H9 (cell line): ENCODE measurements around the gene PAM. TPM values are rescaled to one million over a fixed set of nuclear protein-coding genes. Genes with fewer than 3 reads are reported as not detected.
A peak's percentile ranks its signal among the peaks of the same experiment; 100 is the strongest.

Experiments
- DNase-seq: peaks from one replicate; pipeline ENCODE4 v3.0.0-alpha.2; 2017
- H2AFZ ChIP-seq: one replicate; pipeline ENCODE4 v1.6.1; 2013; ENCODE audit warnings: mild to moderate bottlenecking, low read length, control low read depth, moderate library complexity
- H2AK5ac ChIP-seq: 2 replicates; pipeline ENCODE4 v1.6.1; 2013; ENCODE audit warnings: low read length, control low read depth, mixed read lengths; ENCODE audit not compliant: insufficient read length
- H2BK120ac ChIP-seq: one replicate; pipeline ENCODE4 v1.6.1; 2013; ENCODE audit warnings: low read depth, mild to moderate bottlenecking, low read length, control low read depth, inconsistent platforms; ENCODE audit not compliant: poor library complexity, severe bottlenecking
- H2BK12ac ChIP-seq: 2 replicates; pipeline ENCODE4 v1.6.1; 2013; ENCODE audit warnings: low read length, control low read depth, mixed read lengths, low read depth; ENCODE audit not compliant: insufficient read length
- H2BK15ac ChIP-seq: 2 replicates; pipeline ENCODE4 v1.6.1; 2013; ENCODE audit warnings: low read depth, low read length, control low read depth
- H2BK20ac ChIP-seq: one replicate; pipeline ENCODE4 v1.6.1; 2013; ENCODE audit warnings: low read depth, mild to moderate bottlenecking, low read length, control low read depth, inconsistent platforms; ENCODE audit not compliant: poor library complexity, severe bottlenecking
- H2BK5ac ChIP-seq: 2 replicates; pipeline ENCODE4 v1.6.1; 2013; ENCODE audit warnings: low read length, control low read depth, mixed read lengths; ENCODE audit not compliant: insufficient read length
- H3K14ac ChIP-seq: 2 replicates; pipeline ENCODE4 v1.6.1; 2013; ENCODE audit warnings: low read length, control low read depth; ENCODE audit not compliant: insufficient read depth
- H3K18ac ChIP-seq: 2 replicates; pipeline ENCODE4 v1.6.1; 2013; ENCODE audit warnings: low read depth, mild to moderate bottlenecking, mixed read lengths, low read length, control low read depth; ENCODE audit not compliant: insufficient read length
- H3K23ac ChIP-seq: 2 replicates; pipeline ENCODE4 v1.6.1; 2013; ENCODE audit warnings: low read length, control low read depth, mixed read lengths, low read depth; ENCODE audit not compliant: insufficient read length
- H3K23me2 ChIP-seq: 2 replicates; pipeline ENCODE4 v1.6.1; 2013; ENCODE audit warnings: low read depth, mild to moderate bottlenecking, mixed read lengths, low read length, control low read depth; ENCODE audit not compliant: insufficient read length, poor library complexity, severe bottlenecking
- H3K27ac ChIP-seq: 2 replicates; pipeline ENCODE4 v1.5.1; 2013; ENCODE audit warnings: low read length, control low read depth, mixed read lengths, low read depth; ENCODE audit not compliant: insufficient read length
- H3K27me3 ChIP-seq: 2 replicates; pipeline ENCODE4 v1.6.1; 2013; ENCODE audit warnings: low read length, control low read depth, inconsistent platforms; ENCODE audit not compliant: insufficient read depth
- H3K4ac ChIP-seq: 2 replicates; pipeline ENCODE4 v1.6.1; 2013; ENCODE audit warnings: low read depth, mild to moderate bottlenecking, control low read depth, inconsistent platforms, low read length, moderate library complexity
- H3K4me1 ChIP-seq: 2 replicates; pipeline ENCODE4 v1.6.1; 2013; ENCODE audit warnings: low read length, control low read depth, inconsistent platforms; ENCODE audit not compliant: insufficient read depth
- H3K4me2 ChIP-seq: 2 replicates; pipeline ENCODE4 v1.6.1; 2013; ENCODE audit warnings: low read length, control low read depth, mixed read lengths; ENCODE audit not compliant: insufficient read length, insufficient read depth
- H3K56ac ChIP-seq: 2 replicates; pipeline ENCODE4 v1.6.1; 2013; ENCODE audit warnings: low read depth, mild to moderate bottlenecking, mixed read lengths, low read length, control low read depth; ENCODE audit not compliant: insufficient read length
- H3K79me1 ChIP-seq: 2 replicates; pipeline ENCODE4 v1.6.1; 2013; ENCODE audit warnings: low read depth, mild to moderate bottlenecking, moderate library complexity, low read length, control low read depth, inconsistent platforms; ENCODE audit not compliant: insufficient read depth, poor library complexity, severe bottlenecking
- H3K79me2 ChIP-seq: 2 replicates; pipeline ENCODE4 v1.6.1; 2013; ENCODE audit warnings: low read length, control low read depth, inconsistent platforms; ENCODE audit not compliant: insufficient read depth
- H3K9ac ChIP-seq: 2 replicates; pipeline ENCODE4 v1.6.1; 2013; ENCODE audit warnings: low read length, control low read depth, mixed read lengths; ENCODE audit not compliant: insufficient read length; ENCODE audit errors: extremely low read depth
- H3K9me3 ChIP-seq: one replicate; pipeline ENCODE4 v1.6.1; 2013; ENCODE audit warnings: low read depth, low read length, inconsistent platforms; ENCODE audit not compliant: control insufficient read depth
- H3T11ph ChIP-seq: one replicate; pipeline ENCODE4 v1.6.1; 2013; ENCODE audit warnings: mild to moderate bottlenecking, low read length, control low read depth, inconsistent platforms
- H4K20me1 ChIP-seq: one replicate; pipeline ENCODE4 v1.6.1; 2013; ENCODE audit not compliant: control insufficient read depth, insufficient read length, insufficient read depth
- H4K5ac ChIP-seq: 2 replicates; pipeline ENCODE4 v1.6.1; 2013; ENCODE audit warnings: low read depth, mild to moderate bottlenecking, mixed read lengths, low read length, control low read depth; ENCODE audit not compliant: insufficient read length
- H4K8ac ChIP-seq: replicated peaks from 2 replicates; pipeline ENCODE4 v1.6.1; 2013; ENCODE audit warnings: low read length, control low read depth, mixed read lengths, low read depth; ENCODE audit not compliant: insufficient read length
- H4K91ac ChIP-seq: 2 replicates; pipeline ENCODE4 v1.6.1; 2013; ENCODE audit warnings: low read depth, mild to moderate bottlenecking, moderate library complexity, mixed read lengths, low read length, control low read depth; ENCODE audit not compliant: insufficient read length
- H3K27ac Mint-ChIP-seq, 3 experiments: 2 replicates in 2 of 3; 3 replicates in 1 of 3; pipeline ENCODE4 v1.8.0; 2020 to 2021; ENCODE audit warnings: mixed read lengths in 3 of 3, mild to moderate bottlenecking in 1 of 3, moderate library complexity in 1 of 3
- H3K27me3 Mint-ChIP-seq: 2 replicates; pipeline ENCODE4 v1.8.0; 2021; ENCODE audit warnings: low read depth, mild to moderate bottlenecking, moderate library complexity, mixed read lengths
- H3K36me3 Mint-ChIP-seq, 3 experiments: 2 replicates in 2 of 3; 3 replicates in 1 of 3; pipeline ENCODE4 v1.8.0; 2020 to 2021; ENCODE audit warnings: low read depth in 3 of 3, mixed read lengths in 3 of 3; ENCODE audit not compliant: insufficient read depth in 1 of 3
- H3K4me1 Mint-ChIP-seq, 2 experiments: 2 replicates each; pipeline ENCODE4 v1.8.0; 2020; ENCODE audit warnings: mixed read lengths in 2 of 2
- H3K4me3 Mint-ChIP-seq, 2 experiments: 2 replicates in 1 of 2; 3 replicates in 1 of 2; pipeline ENCODE4 v1.8.0; 2020 to 2021; ENCODE audit warnings: mild to moderate bottlenecking in 2 of 2, mixed read lengths in 2 of 2, moderate library complexity in 1 of 2
- H3K9me3 Mint-ChIP-seq, 2 experiments: 2 replicates in 1 of 2; 3 replicates in 1 of 2; pipeline ENCODE4 v1.8.0; 2020; ENCODE audit warnings: mild to moderate bottlenecking in 2 of 2, mixed read lengths in 2 of 2, moderate library complexity in 1 of 2
- CTCF ChIP-seq: fragments of 200-600 bp; sonication (generic); conservative IDR thresholded peaks from 3 replicates; pipeline ENCODE4 v1.8.0; 2021; ENCODE audit warnings: antibody characterized with exemption, mild to moderate bottlenecking
- WGBS: extraction: QIAGEN DNeasy Blood & Tissue Kit; methylation state at CpG from one replicate; pipeline ENCODE4 v1.1.7; 2013; ENCODE audit warnings: missing lambda C conversion rate, low lambda C conversion rate, mixed read lengths; ENCODE audit not compliant: insufficient read length; ENCODE audit errors: extremely low coverage; 5-methylcytosine and 5-hydroxymethylcytosine counted together
- total RNA-seq: library from RNA; stranded (reverse); gene quantifications from 2 replicates; pipeline ENCODE4 v1.2.1, GENCODE V29; 2021

The PAM gene
- total RNA-seq, 1 experiment from 2014 or later, result 31.5 TPM

- Histone ChIP-seq H3K23me2 (no peaks in the 10 kb centered on the region), H2BK12ac (no peak overlapping the region), H2BK15ac (no peak overlapping the region), H3K23ac (no peak overlapping the region), H3K9me3 (no peaks in the 10 kb centered on the region), H2AK5ac (no peak overlapping the region), H3K4me1 (peaks cover 1% of the 10 kb centered on the region; the same call in 1 of the 2 replicates), H3K18ac (no peak overlapping the region), H3K14ac (no peak overlapping the region), H3K56ac (no peak overlapping the region), H4K8ac (no peak overlapping the region), H3K79me2 (no peaks in the 10 kb centered on the region; the same call in 1 of the 2 replicates), H3K79me1 (no peaks in the 10 kb centered on the region), H3K9ac (no peak overlapping the region), H3K27ac (no peak overlapping the region), H3T11ph (no peak overlapping the region), H4K5ac (no peak overlapping the region), H2BK120ac (no peak overlapping the region), H4K20me1 (no peaks in the 10 kb centered on the region), H2AFZ (no peak overlapping the region), H3K4ac (no peak overlapping the region), H2BK5ac (no peak overlapping the region), H2BK20ac (no peak overlapping the region), H4K91ac (no peak overlapping the region), H3K4me2 (no peak overlapping the region), H3K27me3 (no peaks in the 10 kb centered on the region)
- H3K27ac Mint-ChIP-seq, result 0 out of 7 replicates have a peak overlapping the region, but pooled peaks of 1 of the 3 experiments have one; percentile 55
- no CpG with 5 or more reads among the region's 1 CpG for WGBS
- H3K27me3 Mint-ChIP-seq, result no peaks in the 10 kb centered on the region
- no peak overlapping the region for H3K4me3 Mint-ChIP-seq
- H3K36me3 Mint-ChIP-seq, result no peaks in the 10 kb centered on the region
- H3K4me1 Mint-ChIP-seq, result peaks cover 42 to 52% of the 10 kb centered on the region in 2 experiments
- no peak for DNase-seq
- H3K9me3 Mint-ChIP-seq, result no peaks in the 10 kb centered on the region
- TF ChIP-seq CTCF, result peak; percentile 42; the same call in 2 of the 3 replicates
Measured at GRCh38 chr5:102792705-102793104, 37.6 kb downstream of the PAM start.
